ENCODE results near the gene CHN2. TPM values are rescaled to one million over a fixed set of nuclear protein-coding genes. Genes with fewer than 3 reads are reported as not detected.

CHN2 gene
- total RNA-seq, 1 experiment from 2014 or later = 5.0 TPM

GRCh38 chr7:29285444-29285793 lies 90.8 kb downstream of the CHN2 start (continued):
- no peak for TF ChIP-seq ZNF532 (CRISPR knock-in tag; IDR thresholded peaks at IDR 0.05; ENCODE audit: borderline replicate concordance)
- no peak for TF ChIP-seq ZBTB21 (CRISPR knock-in tag; IDR thresholded peaks at IDR 0.05; ENCODE audit: borderline replicate concordance)
- TF ChIP-seq ZNF512 (CRISPR knock-in tag; IDR thresholded peaks at IDR 0.05; ENCODE audit: borderline replicate concordance) = no peak
- no peak for TF ChIP-seq NFATC4 (CRISPR knock-in tag; IDR thresholded peaks at IDR 0.05)
- TF ChIP-seq ARID4B (CRISPR knock-in tag; IDR thresholded peaks at IDR 0.05; ENCODE audit: borderline replicate concordance) = no peak
- TF ChIP-seq ZNF671 (CRISPR knock-in tag; IDR thresholded peaks at IDR 0.05) = no peak
- TF ChIP-seq KAT7 (CRISPR knock-in tag; IDR thresholded peaks at IDR 0.05; ENCODE audit: borderline replicate concordance) = no peak
- no peak for TF ChIP-seq ZNF423 (CRISPR knock-in tag; IDR thresholded peaks at IDR 0.05)
- TF ChIP-seq ATF6 (CRISPR knock-in tag; IDR thresholded peaks at IDR 0.05) = no peak
- no peak for TF ChIP-seq CREM (CRISPR knock-in tag; IDR thresholded peaks at IDR 0.05)
- no peak for TF ChIP-seq FOXP4 (CRISPR knock-in tag; IDR thresholded peaks at IDR 0.05)

- CTCF ChIA-PET = interaction anchor here (0.6 kb wide), 1 partner anchor 11 kb away, joined by 3 read pairs; no protein-coding TSS in a partner anchor
- no peaks in the 10 kb centered on the region for H3K36me3 Mint-ChIP-seq
- no peak for ATAC-seq
- TF ChIP-seq NFE2L1 (CRISPR knock-in tag; IDR thresholded peaks at IDR 0.05) = no peak
- TF ChIP-seq RORB (CRISPR knock-in tag; IDR thresholded peaks at IDR 0.05) = no peak
- TF ChIP-seq NR3C1 (CRISPR knock-in tag; conservative IDR thresholded peaks at IDR 0.05; ENCODE audit: low read depth) = no peak
- TF ChIP-seq EMX1 (CRISPR knock-in tag; IDR thresholded peaks at IDR 0.05) = no peak
- no peak for TF ChIP-seq SMAD4 (CRISPR knock-in tag; IDR thresholded peaks at IDR 0.05)
- TF ChIP-seq ZNF425 (CRISPR knock-in tag; conservative IDR thresholded peaks at IDR 0.05) = no peak
- no peak for TF ChIP-seq ZNF423 (CRISPR knock-in tag; IDR thresholded peaks at IDR 0.05)
- no peak for TF ChIP-seq OVOL2 (CRISPR knock-in tag; IDR thresholded peaks at IDR 0.05; ENCODE audit: borderline replicate concordance)
- no peak for TF ChIP-seq USF2 (CRISPR knock-in tag; IDR thresholded peaks at IDR 0.05)
- no peak for TF ChIP-seq CREB1 (CRISPR knock-in tag; IDR thresholded peaks at IDR 0.05)
These were observed 91.3 kb downstream of the CHN2 start for GRCh38 chr7:29285861-29286260.

More at GRCh38 chr7:29285861-29286260, 91.3 kb downstream of the CHN2 start:
- no peaks in the 10 kb centered on the region for H3K27me3 Mint-ChIP-seq (ENCODE audit: low read depth)
- no peaks in the 10 kb centered on the region for H3K9me3 Mint-ChIP-seq
- no peak overlapping the region for H3K27ac Mint-ChIP-seq
- POLR2A ChIA-PET = no interaction called here
- no peak overlapping the region for H3K4me3 Mint-ChIP-seq
- DNase-seq (ENCODE audit: low spot score) = no peak
- H3K4me1 Mint-ChIP-seq = peaks cover 44% of the 10 kb centered on the region

All from WTC11 (cell line).